Neural crest cell (in vitro differentiated cells): Measurements from ENCODE around the gene RPL7L1. TPM values are rescaled to one million over a fixed set of nuclear protein-coding genes. Genes with fewer than 3 reads are reported as not detected.
A peak's percentile ranks its signal among the peaks of the same experiment; 100 is the strongest.
"Not testable (repeated sequence)": the region's sequence is repeated elsewhere in the genome, so short reads cannot be mapped to it uniquely, and the experiment has no call there.

Source experiments
- DNase-seq: peaks from one replicate; pipeline ENCODE4 v3.0.0; 2021; ENCODE audit warnings: low read depth, mixed read lengths, low spot score
- H3K27ac Mint-ChIP-seq: one replicate; pipeline ENCODE4 v1.8.0; 2021; ENCODE audit warnings: mild to moderate bottlenecking, mixed read lengths; ENCODE audit not compliant: unreplicated experiment
- H3K27me3 Mint-ChIP-seq: 2 replicates; pipeline ENCODE4 v1.8.0; 2021; ENCODE audit warnings: low read depth, mild to moderate bottlenecking, mixed read lengths
- H3K36me3 Mint-ChIP-seq: 2 replicates; pipeline ENCODE4 v1.8.0; 2021; ENCODE audit warnings: low read depth, mild to moderate bottlenecking, mixed read lengths
- H3K4me1 Mint-ChIP-seq: 2 replicates; pipeline ENCODE4 v1.8.0; 2021; ENCODE audit warnings: mixed read lengths
- H3K4me3 Mint-ChIP-seq: one replicate; pipeline ENCODE4 v1.8.0; 2021; ENCODE audit warnings: mild to moderate bottlenecking, mixed read lengths
- H3K9me3 Mint-ChIP-seq: 2 replicates; pipeline ENCODE4 v1.8.0; 2021; ENCODE audit warnings: mixed read lengths
- total RNA-seq: library from RNA; stranded (reverse); gene quantifications from 2 replicates; pipeline ENCODE4 v1.2.1, GENCODE V29; 2021
- TF ChIP-seq, protein P1 (sequence below): fragments of 200-600 bp; sonication (generic); conservative IDR thresholded peaks from 2 replicates; pipeline ENCODE4 v1.5.0; 2021; ENCODE audit warnings: antibody characterized with exemption, mild to moderate bottlenecking

Gene RPL7L1
- total RNA-seq, 1 donor from 2014 or later, result 103 TPM

DNA sequence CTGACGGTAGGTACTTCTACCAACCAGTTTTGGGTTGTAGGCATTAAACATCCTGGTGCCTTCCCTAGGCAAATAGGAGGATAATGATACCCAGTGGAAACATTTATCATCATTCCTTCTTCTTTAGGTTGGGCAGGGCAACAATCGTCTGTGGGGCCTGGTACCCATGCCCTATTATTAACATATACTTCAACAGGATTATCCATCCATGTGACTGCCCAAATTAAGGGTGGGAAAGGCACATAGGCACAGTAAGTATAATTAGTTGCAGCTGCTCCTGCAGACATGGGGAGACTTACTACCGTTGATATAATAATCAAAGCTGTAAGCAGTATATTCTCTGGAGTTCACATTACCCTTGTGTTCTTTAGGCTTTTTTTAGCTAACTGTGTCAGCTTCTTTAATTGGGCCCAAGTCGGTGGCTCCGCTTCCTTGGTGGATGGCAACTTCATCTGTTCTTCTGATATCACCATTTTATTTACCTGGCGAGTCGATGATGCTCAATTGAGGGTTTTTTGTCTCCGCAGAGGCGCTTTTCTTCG lies 16.8 kb downstream of the RPL7L1 start:
- no peaks in the 10 kb centered on the region for H3K36me3 Mint-ChIP-seq
- H3K27me3 Mint-ChIP-seq, result peaks cover 2% of the 10 kb centered on the region
- no peaks in the 10 kb centered on the region for H3K9me3 Mint-ChIP-seq
- peaks cover 10% of the 10 kb centered on the region for H3K4me1 Mint-ChIP-seq
- DNase-seq, result no peak
- TF ChIP-seq, protein P1, sequence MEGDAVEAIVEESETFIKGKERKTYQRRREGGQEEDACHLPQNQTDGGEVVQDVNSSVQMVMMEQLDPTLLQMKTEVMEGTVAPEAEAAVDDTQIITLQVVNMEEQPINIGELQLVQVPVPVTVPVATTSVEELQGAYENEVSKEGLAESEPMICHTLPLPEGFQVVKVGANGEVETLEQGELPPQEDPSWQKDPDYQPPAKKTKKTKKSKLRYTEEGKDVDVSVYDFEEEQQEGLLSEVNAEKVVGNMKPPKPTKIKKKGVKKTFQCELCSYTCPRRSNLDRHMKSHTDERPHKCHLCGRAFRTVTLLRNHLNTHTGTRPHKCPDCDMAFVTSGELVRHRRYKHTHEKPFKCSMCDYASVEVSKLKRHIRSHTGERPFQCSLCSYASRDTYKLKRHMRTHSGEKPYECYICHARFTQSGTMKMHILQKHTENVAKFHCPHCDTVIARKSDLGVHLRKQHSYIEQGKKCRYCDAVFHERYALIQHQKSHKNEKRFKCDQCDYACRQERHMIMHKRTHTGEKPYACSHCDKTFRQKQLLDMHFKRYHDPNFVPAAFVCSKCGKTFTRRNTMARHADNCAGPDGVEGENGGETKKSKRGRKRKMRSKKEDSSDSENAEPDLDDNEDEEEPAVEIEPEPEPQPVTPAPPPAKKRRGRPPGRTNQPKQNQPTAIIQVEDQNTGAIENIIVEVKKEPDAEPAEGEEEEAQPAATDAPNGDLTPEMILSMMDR, result no peak
- no peak overlapping the region for H3K4me3 Mint-ChIP-seq
- no peak overlapping the region for H3K27ac Mint-ChIP-seq

DNA sequence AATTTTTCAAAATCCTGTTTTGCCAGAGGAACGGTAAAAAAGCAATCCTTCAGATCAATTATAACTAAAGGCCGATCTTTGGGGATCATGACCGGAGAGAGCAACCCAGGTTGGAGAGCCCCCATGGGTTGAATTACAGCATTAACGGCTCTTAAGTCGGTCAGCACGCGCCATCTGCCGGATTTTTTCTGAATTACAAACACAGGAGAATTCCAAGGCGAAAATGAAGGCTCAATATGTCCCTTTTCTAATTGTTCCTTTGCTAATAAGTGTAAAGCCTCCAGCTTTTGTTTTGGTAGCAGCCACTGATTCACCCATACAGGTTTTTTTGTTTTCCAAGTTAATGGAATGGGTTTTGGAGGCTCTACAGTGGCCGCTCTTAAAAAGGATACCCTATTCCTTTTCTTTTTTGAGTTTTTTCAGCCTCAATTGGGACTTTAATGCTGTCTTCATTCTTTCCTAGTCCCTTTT lies 19.5 kb downstream of the RPL7L1 start:
- H3K4me1 Mint-ChIP-seq, result peaks cover 5% of the 10 kb centered on the region
- peaks cover 2% of the 10 kb centered on the region for H3K27me3 Mint-ChIP-seq
- no peaks in the 10 kb centered on the region for H3K9me3 Mint-ChIP-seq
- H3K4me3 Mint-ChIP-seq, result peak overlapping the region; percentile 25
- H3K27ac Mint-ChIP-seq, result no peak overlapping the region
- TF ChIP-seq, protein P1, result peak; percentile 77
- DNase-seq, result peak; percentile 80
- no peaks in the 10 kb centered on the region for H3K36me3 Mint-ChIP-seq

DNA sequence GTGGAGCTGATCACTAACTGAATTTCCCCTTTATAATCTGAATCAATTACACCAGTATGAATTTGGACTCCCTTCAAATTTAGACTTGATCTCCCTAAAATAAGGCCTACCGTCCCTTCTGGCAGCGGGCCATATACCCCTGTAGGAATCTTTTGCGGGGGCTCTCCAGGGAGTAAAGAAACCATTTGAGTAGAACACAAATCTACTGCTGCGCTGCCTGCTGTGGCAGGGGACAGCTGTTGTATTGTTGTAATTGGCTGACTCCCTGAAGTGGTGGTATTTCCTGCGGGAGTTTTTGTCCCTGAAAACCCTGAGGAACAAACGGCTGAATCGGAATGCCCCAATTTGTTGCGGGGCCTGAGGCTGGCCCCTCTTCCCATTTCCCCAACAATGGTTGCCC lies 20.5 kb downstream of the RPL7L1 start:
- Mint-ChIP-seq H3K27ac (no peak overlapping the region), H3K36me3 (no peaks in the 10 kb centered on the region), H3K27me3 (peaks cover 2% of the 10 kb centered on the region), H3K9me3 (no peaks in the 10 kb centered on the region), H3K4me3 (no peak overlapping the region), H3K4me1 (peaks cover 5% of the 10 kb centered on the region)
- DNase-seq, result no peak
- TF ChIP-seq, protein P1, result no peak

DNA sequence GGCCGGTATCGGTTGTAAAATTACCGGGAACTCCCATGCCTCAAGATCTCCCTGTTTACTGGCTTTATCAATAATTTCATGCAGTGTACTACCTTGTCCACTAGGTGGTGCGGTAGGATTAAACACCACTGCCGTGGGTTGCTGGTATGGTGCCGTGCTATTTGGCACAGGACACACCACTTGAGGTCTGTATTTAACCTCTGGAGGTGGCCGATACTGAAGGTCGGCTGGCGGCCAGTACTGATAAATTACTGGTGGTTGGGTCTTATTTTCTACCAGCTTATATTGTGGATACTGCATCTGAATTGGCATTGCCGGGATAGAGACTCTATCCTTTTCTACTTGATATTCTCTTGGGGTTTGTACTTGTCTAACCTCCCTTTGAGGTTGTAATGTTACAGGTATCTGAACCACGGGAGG lies 22.1 kb downstream of the RPL7L1 start:
- H3K4me3 Mint-ChIP-seq, result no peak overlapping the region
- DNase-seq, result peak; percentile 74
- H3K9me3 Mint-ChIP-seq, result no peaks in the 10 kb centered on the region
- TF ChIP-seq, protein P1, result peak; percentile 91
- peaks cover 5% of the 10 kb centered on the region for H3K4me1 Mint-ChIP-seq
- H3K27ac Mint-ChIP-seq, result no peak overlapping the region
- H3K27me3 Mint-ChIP-seq, result peaks cover 2% of the 10 kb centered on the region
- H3K36me3 Mint-ChIP-seq, result no peaks in the 10 kb centered on the region

DNA sequence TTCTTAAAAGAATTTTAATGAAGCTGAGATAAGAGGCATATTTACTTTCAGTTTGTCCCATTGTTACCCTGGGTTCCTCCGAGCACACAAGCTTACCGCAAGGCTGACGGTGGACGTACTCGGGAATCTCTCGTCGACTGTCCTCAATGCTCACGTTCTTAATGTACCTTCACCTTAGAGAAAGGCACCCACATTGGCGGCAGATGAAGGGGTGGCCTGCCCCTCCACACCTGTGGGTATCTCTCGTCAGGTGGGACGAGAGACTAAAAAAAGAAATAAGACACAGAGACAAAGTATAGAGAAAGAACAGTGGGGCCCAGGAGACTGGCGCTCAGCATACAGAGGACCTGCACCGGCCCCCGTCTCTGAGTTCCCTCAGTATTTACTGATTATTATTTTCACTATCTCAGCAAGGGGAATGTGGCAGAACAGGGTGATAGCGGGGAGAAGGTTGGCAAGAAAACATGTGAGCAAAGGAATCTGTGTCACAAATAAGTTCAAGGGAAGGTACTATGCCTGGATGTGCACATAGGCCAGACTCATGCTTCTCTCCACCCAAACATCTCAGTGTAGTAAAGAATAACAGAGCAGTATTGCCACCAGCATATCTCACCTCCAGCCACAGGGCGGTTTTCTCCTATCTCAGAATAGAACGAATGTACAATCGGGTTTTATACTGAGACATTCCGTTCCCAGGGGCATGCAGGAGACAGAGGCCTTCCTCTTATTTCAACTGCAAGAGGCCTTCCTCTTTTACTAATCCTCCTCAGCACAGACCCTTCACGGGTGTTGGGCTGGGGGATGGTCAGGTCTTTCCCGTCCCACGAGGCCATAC lies 23.2 kb downstream of the RPL7L1 start:
- H3K9me3 Mint-ChIP-seq, H3K4me3 Mint-ChIP-seq, H3K4me1 Mint-ChIP-seq, H3K27ac Mint-ChIP-seq, DNase-seq, H3K36me3 Mint-ChIP-seq, H3K27me3 Mint-ChIP-seq: not testable (repeated sequence)

DNA sequence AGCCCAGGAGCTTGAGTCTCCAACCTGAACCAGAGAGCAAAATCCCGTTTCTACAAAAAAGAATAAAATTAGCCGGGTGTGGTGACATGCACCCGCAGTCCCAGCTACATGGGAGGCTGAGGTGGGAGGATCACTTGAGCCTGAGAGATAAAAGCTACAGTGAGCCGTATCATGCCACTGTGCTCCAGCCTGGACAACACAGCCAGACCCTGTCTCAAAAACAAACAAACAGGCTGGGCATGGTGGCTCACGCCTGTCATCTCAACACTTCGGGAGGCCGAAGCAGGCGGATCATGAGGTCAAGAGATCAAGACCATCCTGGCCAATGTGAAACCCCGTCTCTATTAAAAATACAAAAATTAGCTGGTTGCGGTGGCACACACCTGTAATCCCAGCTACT lies 25.1 kb downstream of the RPL7L1 start:
- H3K36me3 Mint-ChIP-seq, result no peaks in the 10 kb centered on the region
- H3K4me3 Mint-ChIP-seq, result no peak overlapping the region
- H3K4me1 Mint-ChIP-seq, result peaks cover 5% of the 10 kb centered on the region
- H3K27ac Mint-ChIP-seq, result no peak overlapping the region
- H3K27me3 Mint-ChIP-seq, result peaks cover 2% of the 10 kb centered on the region
- no peaks in the 10 kb centered on the region for H3K9me3 Mint-ChIP-seq
- TF ChIP-seq, protein P1, result no peak
- no peak for DNase-seq
